Neural progenitor cell (in vitro differentiated cells): ENCODE measurements around the gene GPR15.

Experiments
- CTCF ChIP-seq: fragments of 200-600 bp; sonication (generic); IDR thresholded peaks from 2 replicates; pipeline ENCODE4 v1.5.1; 2017; ENCODE audit warnings: antibody characterized with exemption, mild to moderate bottlenecking
- EZH2 ChIP-seq: fragments of 200-600 bp; sonication (generic); IDR thresholded peaks from 2 replicates; pipeline ENCODE4 v1.6.1; 2017; ENCODE audit warnings: antibody characterized with exemption, mild to moderate bottlenecking, moderate library complexity

GRCh38 chr3:98560911-98561310 lies 29.1 kb downstream of the GPR15 start:
- TF ChIP-seq CTCF = no peak
- TF ChIP-seq EZH2 = no peak
